NT2/D1 (cell line): Measurements from ENCODE around the gene TNFRSF8.

Experiments used
- SUZ12 ChIP-seq: IDR thresholded peaks from 2 replicates; pipeline ENCODE4 v1.6.1; 2011; ENCODE audit not compliant: insufficient read length, insufficient read depth; ENCODE audit errors: extremely low read depth
- YY1 ChIP-seq: IDR thresholded peaks from 2 replicates; pipeline ENCODE4 v1.6.1; 2011; ENCODE audit not compliant: insufficient read length, insufficient read depth
- ZNF274 ChIP-seq: IDR thresholded peaks from 2 replicates; pipeline ENCODE4 v1.6.1; 2011; ENCODE audit warnings: mild to moderate bottlenecking, low read depth, low read length

DNA sequence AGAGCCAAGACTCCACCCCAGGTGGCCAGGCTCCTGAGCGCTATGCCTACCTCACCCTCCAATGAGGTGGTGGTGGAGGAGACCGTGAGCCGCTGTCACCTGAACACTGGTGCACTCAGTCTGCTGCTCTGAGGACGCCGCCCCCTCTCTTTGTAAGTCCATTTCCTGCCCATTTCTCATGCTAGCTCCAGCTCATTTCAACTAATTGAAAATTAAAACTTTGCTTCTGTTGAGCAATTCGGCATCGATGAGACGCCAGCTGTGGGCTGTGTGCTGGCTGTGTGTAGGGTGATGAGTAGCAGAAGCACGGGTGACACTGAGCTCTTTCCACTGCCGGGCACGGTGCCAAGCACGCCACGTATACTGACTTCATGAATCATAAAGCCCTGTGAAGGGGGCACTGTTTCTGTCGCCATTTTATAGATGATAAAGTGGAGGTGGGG is 114.9 kb downstream of the TNFRSF8 start:
- TF ChIP-seq ZNF274 (no peak), YY1 (no peak), SUZ12 (no peak)
